HAP-1 (cell line): Measurements from ENCODE around the gene SLC38A5.
"Not testable (repeated sequence)": the region's sequence is repeated elsewhere in the genome, so short reads cannot be mapped to it uniquely, and the experiment has no call there.

ENCODE experiments used
- DNase-seq, 2 experiments: peaks; one replicate each; pipeline ENCODE4 v3.0.0-alpha.2; 2016 to 2020; ENCODE audit warnings: low spot score in 2 of 2
- H3K27me3 ChIP-seq: fragments of 250-450 bp; sonication (Bioruptor Pico); 2 replicates; pipeline ENCODE4 v1.5.1; 2020; ENCODE audit warnings: low read depth, mild to moderate bottlenecking, moderate library complexity
- H3K36me3 ChIP-seq: fragments of 250-450 bp; sonication (Bioruptor Pico); replicated peaks from 2 replicates; pipeline ENCODE4 v1.5.1; 2020; ENCODE audit warnings: mild to moderate bottlenecking
- H3K4me1 ChIP-seq: fragments of 250-450 bp; sonication (Bioruptor Pico); 2 replicates; pipeline ENCODE4 v1.5.1; 2020; ENCODE audit warnings: mild to moderate bottlenecking
- H3K4me3 ChIP-seq: fragments of 250-450 bp; sonication (Bioruptor Pico); 2 replicates; pipeline ENCODE4 v1.5.1; 2020; ENCODE audit warnings: mild to moderate bottlenecking, moderate library complexity
- H3K9me3 ChIP-seq: fragments of 250-450 bp; sonication (Bioruptor Pico); 2 replicates; pipeline ENCODE4 v1.5.1; 2020; ENCODE audit warnings: mild to moderate bottlenecking, moderate library complexity
- in situ Hi-C: fragments of 300-500 bp; cut with MboI; formaldehyde crosslinking; loops from 3 replicates; pipeline ENCODE4 v1.14.3; 2020; ENCODE audit warnings: low sequenced_read_pairs, inconsistent platforms, mixed read lengths

SLC38A5 gene

GRCh38 chrX:48470110-48470832 lies at the start of gene SLC38A5:
SLC38A5 (minus strand) TSS chrX:48470260; CDS start chrX:48467924, 2,336 bp downstream.
- in situ Hi-C loops, result no loop called here
- no peaks in the 10 kb centered on the region for H3K27me3 ChIP-seq
- H3K36me3 ChIP-seq, result peaks cover 18% of the 10 kb centered on the region
- DNase-seq, result no peak
- no peaks in the 10 kb centered on the region for H3K9me3 ChIP-seq
- peak within 1 kb of the TSS; percentile 69 for H3K4me3 ChIP-seq
- peaks cover 19% of the 10 kb centered on the region for H3K4me1 ChIP-seq

DNA sequence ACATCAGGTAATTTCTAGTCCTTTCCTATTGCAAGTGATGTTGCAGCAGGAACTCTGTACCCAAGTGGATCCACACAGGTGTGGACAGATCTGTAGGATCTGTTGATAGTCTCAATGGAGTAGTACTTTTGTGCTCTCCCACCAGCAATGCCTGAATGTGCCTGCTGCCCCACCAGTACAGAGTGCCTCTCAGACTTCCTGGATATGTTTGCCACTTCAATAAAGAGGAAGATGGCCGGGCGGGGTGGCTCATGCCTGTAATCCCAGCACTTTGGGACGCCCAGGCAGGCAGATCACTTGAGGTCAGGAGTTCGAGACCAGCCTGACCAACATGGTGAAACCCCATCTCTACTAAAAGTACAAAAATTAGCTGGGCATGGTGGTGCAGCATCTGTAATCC lies 49.4 kb upstream of the SLC38A5 start:
- in situ Hi-C loops, H3K27me3 ChIP-seq, H3K4me3 ChIP-seq, H3K9me3 ChIP-seq, DNase-seq, H3K4me1 ChIP-seq: not testable (repeated sequence)
- H3K36me3 ChIP-seq, result peaks cover 17% of the 10 kb centered on the region

GRCh38 chrX:48516987-48517386 lies 46.9 kb upstream of the SLC38A5 start:
- Histone ChIP-seq H3K4me3 (no peak overlapping the region), H3K9me3 (no peaks in the 10 kb centered on the region), H3K27me3 (no peaks in the 10 kb centered on the region), H3K36me3 (peaks cover 3% of the 10 kb centered on the region; the same call in 1 of the 2 replicates), H3K4me1 (peaks cover 4% of the 10 kb centered on the region)
- in situ Hi-C loops, result no loop called here
- no peak for DNase-seq

- no peak for DNase-seq
- no peak overlapping the region for H3K4me3 ChIP-seq
- H3K36me3 ChIP-seq, result peaks cover 3% of the 10 kb centered on the region; the same call in 1 of the 2 replicates
- no peaks in the 10 kb centered on the region for H3K9me3 ChIP-seq
- H3K27me3 ChIP-seq, result no peaks in the 10 kb centered on the region
- in situ Hi-C loops, result no loop called here
- peaks cover 4% of the 10 kb centered on the region for H3K4me1 ChIP-seq
Observed at GRCh38 chrX:48516285-48516684, 46.2 kb upstream of the SLC38A5 start.

- Histone ChIP-seq H3K4me3 (no peak overlapping the region), H3K9me3 (no peaks in the 10 kb centered on the region), H3K36me3 (peaks cover 3% of the 10 kb centered on the region; the same call in 1 of the 2 replicates), H3K27me3 (no peaks in the 10 kb centered on the region), H3K4me1 (peaks cover under 1% of the 10 kb centered on the region)
- no peak for DNase-seq
- in situ Hi-C loops, result no loop called here
Observed at GRCh38 chrX:48515842-48516241, 45.8 kb upstream of the SLC38A5 start.

DNA sequence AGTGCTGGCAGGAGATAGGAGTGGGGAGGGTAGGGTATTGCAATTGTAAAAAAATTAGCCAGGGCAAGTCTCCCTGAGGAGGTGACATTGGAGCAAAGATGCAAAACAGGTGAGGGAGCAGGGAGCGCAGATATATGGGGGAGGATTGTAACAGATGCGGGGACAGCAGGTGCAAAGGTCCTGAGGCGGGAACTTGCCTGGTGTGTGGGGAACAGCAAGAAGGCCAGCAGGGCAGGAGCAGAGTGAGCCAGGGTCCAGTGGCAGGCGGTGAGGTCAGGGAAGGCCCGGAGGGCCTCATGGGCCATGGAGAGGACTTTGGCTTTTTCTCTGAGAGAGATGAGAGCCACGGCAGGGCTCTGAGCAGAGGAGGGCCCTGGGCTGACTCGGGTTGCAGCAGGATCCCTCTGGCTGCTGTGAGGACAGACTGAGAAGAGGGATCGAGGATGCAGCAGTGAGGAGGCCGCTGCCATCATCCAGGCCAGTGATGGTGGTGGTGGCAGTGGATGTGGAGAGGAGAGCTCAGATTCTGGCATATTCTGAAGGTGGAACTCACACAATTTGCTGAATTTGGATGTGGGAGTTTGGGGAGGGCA lies 44.9 kb upstream of the SLC38A5 start:
- Histone ChIP-seq H3K4me1 (no peaks in the 10 kb centered on the region), H3K9me3 (no peaks in the 10 kb centered on the region), H3K27me3 (no peaks in the 10 kb centered on the region), H3K36me3 (peaks cover 3% of the 10 kb centered on the region; the same call in 1 of the 2 replicates), H3K4me3 (no peak overlapping the region)
- no peak for DNase-seq
- in situ Hi-C loops, result no loop called here

GRCh38 chrX:48514126-48514806 lies 44.2 kb upstream of the SLC38A5 start:
- no peak overlapping the region for H3K4me3 ChIP-seq
- H3K4me1 ChIP-seq, result no peaks in the 10 kb centered on the region
- H3K9me3 ChIP-seq, result no peaks in the 10 kb centered on the region
- H3K27me3 ChIP-seq, result no peaks in the 10 kb centered on the region
- no peak for DNase-seq
- H3K36me3 ChIP-seq, result peaks cover 3% of the 10 kb centered on the region; the same call in 1 of the 2 replicates
- in situ Hi-C loops, result no loop called here

DNA sequence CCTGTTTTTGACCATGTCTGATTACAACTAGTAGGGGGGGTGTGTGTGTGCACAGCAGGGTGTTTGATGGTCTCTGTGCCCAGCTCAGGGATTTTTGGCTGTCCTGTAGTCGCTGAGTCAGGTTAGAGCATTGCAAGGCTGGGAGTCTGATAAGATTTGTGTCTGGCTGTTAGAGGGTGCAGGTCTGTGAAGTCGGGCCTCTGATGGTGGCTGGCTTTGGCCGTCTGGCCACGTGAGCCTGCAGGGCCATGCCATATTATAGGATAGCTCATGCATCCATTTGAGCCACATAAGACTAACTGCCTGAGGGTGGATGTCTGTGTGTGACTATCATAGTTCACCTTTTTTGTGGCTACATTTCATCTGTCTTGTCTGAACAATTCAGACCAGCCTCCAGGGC lies 43.6 kb upstream of the SLC38A5 start:
- in situ Hi-C loops, result no loop called here
- H3K27me3 ChIP-seq, result no peaks in the 10 kb centered on the region
- no peak for DNase-seq
- no peaks in the 10 kb centered on the region for H3K9me3 ChIP-seq
- peaks cover 3% of the 10 kb centered on the region; the same call in 1 of the 2 replicates for H3K36me3 ChIP-seq
- H3K4me3 ChIP-seq, result no peak overlapping the region
- no peaks in the 10 kb centered on the region for H3K4me1 ChIP-seq

- H3K27me3 ChIP-seq, result no peaks in the 10 kb centered on the region
- H3K36me3 ChIP-seq, result peaks cover 3% of the 10 kb centered on the region; the same call in 1 of the 2 replicates
- no peak overlapping the region for H3K4me3 ChIP-seq
- no peaks in the 10 kb centered on the region for H3K9me3 ChIP-seq
- no peak for DNase-seq
- in situ Hi-C loops, result no loop called here
- H3K4me1 ChIP-seq, result peaks cover 6% of the 10 kb centered on the region
Observed at GRCh38 chrX:48512371-48512935, 42.4 kb upstream of the SLC38A5 start.

- Histone ChIP-seq H3K4me1 (peaks cover 13% of the 10 kb centered on the region), H3K9me3 (no peaks in the 10 kb centered on the region), H3K27me3 (no peaks in the 10 kb centered on the region), H3K36me3 (peaks cover 3% of the 10 kb centered on the region; the same call in 1 of the 2 replicates), H3K4me3 (no peak overlapping the region)
- peak in 1 of 2 experiments; percentile 39 for DNase-seq
- in situ Hi-C loops, result no loop called here
Observed at GRCh38 chrX:48511560-48511959, 41.5 kb upstream of the SLC38A5 start.

DNA sequence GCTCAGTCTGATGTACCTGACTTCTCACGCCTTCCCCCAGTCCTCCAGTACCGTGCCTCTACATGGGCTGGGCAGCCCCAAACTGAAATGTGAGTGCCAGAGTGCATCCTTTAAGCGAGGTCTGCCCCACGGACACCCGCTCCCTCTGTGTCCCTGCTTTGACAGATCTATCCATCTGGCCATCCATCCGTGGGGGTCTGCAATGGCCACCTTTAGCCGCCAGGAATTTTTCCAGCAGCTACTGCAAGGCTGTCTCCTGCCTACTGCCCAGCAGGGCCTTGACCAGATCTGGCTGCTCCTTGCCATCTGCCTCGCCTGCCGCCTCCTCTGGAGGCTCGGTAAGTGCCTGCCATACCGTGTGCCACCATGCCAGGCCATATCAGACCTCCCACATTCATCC lies 39.6 kb upstream of the SLC38A5 start:
- Histone ChIP-seq H3K4me3 (peak overlapping the region; percentile 72), H3K36me3 (peaks cover 3% of the 10 kb centered on the region; the same call in 1 of the 2 replicates), H3K27me3 (no peaks in the 10 kb centered on the region), H3K9me3 (no peaks in the 10 kb centered on the region), H3K4me1 (peaks cover 13% of the 10 kb centered on the region)
- in situ Hi-C loops, result no loop called here
- no peak for DNase-seq

- H3K36me3 ChIP-seq, result peaks cover 3% of the 10 kb centered on the region; the same call in 1 of the 2 replicates
- H3K4me3 ChIP-seq, result peak overlapping the region; percentile 72
- no peaks in the 10 kb centered on the region for H3K27me3 ChIP-seq
- in situ Hi-C loops, result no loop called here
- no peaks in the 10 kb centered on the region for H3K9me3 ChIP-seq
- DNase-seq, result no peak
- H3K4me1 ChIP-seq, result peaks cover 13% of the 10 kb centered on the region
Observed at GRCh38 chrX:48509245-48509590, 39.2 kb upstream of the SLC38A5 start.

DNA sequence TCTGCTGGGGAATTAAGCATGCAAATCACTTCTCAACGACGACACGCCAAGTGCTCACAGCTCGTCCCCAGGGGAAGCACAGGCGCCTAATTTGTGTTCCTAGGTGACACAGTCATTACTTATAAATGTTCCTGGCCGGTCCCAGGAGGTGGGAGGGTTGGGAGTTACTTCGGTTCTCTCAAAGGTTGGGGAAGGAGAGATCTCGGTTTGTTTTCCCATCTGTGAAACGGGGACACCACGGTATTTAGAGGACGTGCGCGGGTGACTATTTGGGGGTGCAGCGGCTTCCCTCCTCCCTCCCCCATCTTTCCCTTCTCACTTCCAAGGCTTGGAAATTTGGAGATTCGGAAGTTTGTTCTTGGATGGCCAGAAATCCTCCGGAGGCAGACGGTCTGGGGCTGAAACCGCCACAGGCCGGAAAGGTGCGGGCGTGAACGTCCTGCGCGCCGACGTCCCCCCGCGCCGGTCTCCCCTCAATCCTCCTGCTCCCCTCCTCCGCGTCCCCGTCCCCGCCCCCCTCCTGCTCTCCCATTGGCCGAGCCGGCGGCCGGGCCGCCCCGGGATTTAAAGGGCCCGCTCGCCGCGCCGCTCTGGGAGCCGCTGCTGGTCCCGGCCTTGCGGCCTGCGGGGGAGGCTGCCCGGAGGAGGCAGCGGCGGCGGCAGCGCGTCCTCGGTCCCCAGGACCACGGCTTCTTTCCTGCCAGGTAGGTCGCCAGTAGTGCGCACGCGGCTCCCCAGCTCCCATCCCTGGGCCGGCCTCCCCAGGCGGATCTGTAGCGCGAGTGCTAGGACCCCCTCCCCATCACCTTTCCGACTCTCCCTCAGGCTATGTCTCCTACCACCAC lies 38.6 kb upstream of the SLC38A5 start, which contains the start of gene PORCN:
PORCN (plus strand) TSS at position 593 of the 845 bp plus-strand sequence. CDS start 829 bp downstream, outside the sequence.
- in situ Hi-C loops, result no loop called here
- Histone ChIP-seq H3K27me3 (no peaks in the 10 kb centered on the region), H3K9me3 (no peaks in the 10 kb centered on the region), H3K36me3 (peaks cover 3% of the 10 kb centered on the region; the same call in 1 of the 2 replicates), H3K4me1 (peaks cover 13% of the 10 kb centered on the region), H3K4me3 (peak within 1 kb of the TSS; percentile 72)
- peak; percentile 78 to 95 for DNase-seq
